ENCODE measurements around the gene RENBP.
A peak's percentile ranks its signal among the peaks of the same experiment; 100 is the strongest.

RENBP gene

DNA sequence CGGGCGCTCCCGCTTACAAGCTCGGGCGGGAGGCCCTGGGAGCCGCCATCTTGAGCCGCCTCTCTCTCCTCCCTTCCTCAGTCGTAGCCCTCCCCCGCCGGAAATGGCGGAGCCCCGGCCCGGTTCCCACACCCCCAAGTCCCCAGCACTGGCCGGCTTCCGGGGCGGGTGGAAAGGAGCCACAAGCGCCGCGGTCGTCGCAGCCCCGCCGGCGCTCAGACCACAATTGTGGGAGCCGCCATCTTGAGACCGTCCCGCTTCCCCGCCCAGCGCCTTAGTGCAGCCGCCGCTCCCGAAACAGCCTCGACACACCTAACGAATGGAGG lies 26.6 kb upstream of the RENBP start:
- DNase-seq (ENCODE audit: low read depth in 2 of 2) = peak; percentile 60 to 69

DNA sequence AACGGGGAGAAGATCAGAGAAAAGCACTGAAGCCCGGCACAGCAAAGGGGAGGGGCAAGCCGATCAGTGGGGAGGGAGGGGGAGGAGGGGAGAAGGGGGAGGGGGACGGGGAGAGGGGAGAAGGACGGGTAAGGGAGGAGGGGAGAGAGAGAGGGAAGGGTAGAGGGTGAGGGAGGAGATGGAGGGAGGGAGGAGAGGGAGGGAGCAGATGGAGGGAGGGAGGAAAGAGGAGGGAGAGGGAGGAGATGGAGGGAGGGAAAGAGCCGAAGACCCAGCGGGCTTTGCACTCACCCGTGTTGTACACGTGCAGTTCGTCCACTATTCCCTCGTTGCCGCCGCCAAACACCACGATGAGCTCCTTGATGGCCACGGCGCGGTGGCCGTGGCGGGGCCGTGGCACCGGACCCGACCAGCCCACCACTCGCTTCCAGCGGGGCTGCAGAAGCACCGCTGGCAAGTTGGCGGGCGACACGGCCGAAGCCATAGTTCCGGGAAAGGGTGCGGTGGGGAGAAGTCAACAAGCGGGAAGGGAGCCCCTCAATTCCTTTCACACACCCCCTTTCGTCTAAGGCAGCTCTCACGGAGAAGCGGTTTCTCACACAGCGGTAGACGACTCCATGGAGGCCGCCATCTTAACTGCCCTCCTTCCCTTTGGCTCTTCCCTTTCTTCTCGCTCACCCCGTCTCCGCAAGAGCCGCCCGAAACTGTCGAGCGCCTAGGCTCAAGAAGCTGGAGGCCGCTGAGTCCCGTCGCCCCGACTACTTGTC lies 26.1 kb upstream of the RENBP start:
- no peak for DNase-seq (ENCODE audit: low read depth in 2 of 2)

DNA sequence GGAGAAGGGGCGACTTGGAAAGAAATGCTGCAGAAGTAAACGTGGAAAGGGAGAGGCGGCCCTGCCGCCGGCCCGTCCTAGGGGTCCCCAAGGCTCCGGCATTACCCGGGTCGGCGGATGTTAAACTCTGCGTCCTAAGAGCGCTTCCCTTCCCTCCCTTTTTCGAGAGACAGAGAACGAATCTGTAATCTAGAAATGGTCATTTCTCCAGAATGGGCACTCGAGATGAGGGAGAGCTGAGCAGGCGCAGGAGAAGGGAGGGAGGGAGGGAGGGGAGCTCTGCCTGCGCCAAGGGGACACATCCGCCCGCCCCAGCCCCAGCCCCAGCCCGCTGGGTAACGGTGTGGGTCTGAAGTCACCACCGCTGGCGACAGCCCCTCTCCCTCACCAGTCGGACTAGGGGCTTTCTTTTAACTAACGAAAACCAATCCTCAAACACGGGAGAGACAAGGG lies 25.5 kb upstream of the RENBP start:
- no peak for DNase-seq (ENCODE audit: low read depth in 2 of 2)

DNA sequence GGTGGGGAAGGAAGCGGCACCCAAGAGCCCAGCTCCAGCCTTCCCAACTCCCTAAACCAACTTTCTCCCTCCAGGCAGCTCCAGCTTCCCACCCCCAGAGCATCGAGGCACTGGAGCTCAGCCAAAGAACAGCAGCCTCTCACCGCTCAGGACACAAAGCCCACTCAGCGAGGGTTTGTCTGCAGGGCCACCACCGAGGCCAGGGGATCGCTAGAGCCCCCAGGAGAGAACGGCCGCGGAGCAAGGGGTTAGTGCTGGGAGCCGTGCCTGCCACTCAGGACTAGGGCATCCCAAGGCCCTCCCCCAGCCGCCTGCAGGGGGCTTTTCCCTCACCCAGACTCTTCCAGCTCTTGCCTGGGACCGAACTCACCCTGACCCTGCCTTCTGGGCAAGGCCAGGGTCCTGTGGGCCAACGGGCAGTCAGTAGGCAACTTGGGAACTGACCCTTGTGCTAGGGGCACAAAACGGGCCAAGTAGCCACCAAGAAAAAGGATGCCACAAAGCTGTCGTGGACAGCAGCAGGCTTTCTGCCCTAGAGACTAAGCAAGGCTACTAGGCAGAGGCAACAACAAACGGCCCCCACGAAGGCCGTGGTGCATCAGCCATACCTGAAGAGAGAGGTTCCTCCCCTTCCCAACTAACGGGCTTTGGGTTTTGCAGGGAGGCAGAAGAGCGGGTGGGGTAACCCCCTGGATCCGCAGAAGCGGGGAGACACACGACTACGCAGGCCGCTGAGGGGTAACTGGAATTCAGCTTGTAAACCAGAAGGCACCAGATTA lies 24.9 kb upstream of the RENBP start:
- DNase-seq (ENCODE audit: low read depth in 2 of 2) = no peak

DNA sequence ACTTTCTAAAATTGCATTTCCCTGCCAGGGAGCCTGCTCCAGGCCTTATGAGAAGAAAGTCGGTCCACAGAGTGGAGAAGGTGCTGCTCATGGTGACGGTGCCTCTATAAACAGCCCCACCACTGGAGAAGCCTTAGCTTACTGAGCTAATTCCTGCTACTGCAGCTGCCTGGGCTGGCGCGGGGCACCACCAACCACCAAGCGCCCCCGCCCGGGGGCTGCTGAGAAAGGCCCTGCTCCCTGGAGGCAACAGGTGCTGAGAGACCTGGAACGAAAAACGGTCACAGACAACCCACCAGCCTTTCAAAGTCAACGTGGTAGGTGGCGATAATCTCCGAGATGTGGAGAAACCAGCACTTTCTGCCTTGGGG lies 24.3 kb upstream of the RENBP start:
- no peak for DNase-seq (ENCODE audit: low read depth in 2 of 2)

DNA sequence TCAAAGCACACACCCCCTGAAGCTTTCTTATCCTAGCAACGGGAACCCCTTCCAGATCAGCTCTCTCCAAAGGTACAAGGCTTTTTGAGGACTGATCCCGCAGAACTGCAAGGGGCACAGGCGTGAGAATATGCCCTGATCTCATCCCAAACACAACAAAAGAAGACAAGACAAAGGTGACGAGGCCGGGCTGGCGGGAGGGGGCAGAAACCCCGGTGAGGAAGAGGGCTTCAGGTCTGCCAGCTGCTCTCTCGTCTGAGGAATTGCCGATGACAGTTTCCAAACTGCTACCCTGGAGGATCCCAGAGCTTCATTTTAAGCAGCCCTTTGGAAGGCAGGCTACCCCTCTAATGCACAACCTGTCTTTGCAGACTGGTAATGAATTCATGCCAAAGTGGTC lies 23.8 kb upstream of the RENBP start:
- no peak for DNase-seq (ENCODE audit: low read depth in 2 of 2)

DNA sequence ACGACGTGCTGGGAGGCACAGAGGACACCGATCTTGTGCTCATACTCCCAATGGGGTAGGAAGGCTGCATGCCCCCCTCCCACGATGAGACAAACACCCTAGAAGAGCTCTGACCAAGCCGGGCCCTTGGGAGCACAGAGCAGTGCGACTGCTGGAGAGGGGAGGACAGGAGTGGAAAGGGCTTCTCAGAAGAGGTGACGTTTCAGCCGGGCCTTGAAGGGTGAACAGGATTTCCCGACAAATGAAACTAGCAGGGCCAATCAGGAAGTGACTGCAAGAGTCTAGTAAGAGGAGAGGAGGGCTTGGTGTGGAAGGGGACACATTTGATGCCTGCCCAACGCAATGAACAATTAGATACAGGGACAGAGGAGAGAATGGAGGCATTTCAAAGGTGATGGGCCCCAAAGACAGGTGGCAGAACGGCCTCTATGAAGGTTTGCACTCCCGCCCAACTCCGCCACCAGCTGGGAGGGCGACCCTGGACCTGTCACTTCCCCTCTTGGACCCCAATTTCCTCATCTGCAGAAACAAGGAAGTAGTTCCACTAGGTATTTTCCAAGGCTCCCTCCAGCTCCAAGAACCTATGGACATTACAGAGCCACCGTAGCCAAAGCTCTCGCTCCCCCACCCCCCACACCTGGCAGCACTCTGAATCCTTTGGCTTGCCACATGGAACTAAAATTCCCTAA lies 23.2 kb upstream of the RENBP start:
- DNase-seq (ENCODE audit: low read depth in 2 of 2) = no peak

DNA sequence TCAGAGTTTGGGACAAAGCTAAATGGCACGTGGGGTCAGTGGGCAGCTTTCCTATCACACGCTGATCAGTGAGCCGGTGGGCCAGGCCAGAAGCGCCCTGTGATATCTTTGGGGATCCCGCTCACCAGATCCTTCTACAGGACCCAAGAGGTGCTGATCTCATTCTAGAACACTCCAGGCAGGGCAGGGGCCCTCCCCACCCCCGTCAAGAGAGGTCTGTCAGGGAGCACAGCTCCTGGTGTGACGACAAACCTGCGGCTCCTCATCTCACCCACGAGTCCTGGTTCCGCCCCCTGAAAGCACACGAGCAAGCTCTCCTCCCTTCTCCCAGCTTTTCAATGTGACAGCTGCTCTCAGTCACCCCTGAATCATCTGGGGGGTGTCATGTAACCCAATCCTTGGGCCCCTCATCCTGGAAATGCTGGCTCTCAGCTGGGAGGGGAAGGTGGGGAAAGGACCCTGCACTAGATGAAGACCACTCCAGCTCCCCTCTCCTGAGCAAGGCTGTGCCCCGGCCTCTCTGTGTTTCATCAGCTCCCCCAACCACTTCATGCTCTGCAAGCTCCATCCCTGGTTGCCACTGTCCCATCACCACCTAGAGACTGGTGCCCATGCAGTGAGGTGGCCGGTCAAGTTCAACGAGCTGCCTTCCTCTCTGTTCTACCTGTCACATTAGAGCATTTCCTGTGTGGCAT lies 22.5 kb upstream of the RENBP start:
- DNase-seq (ENCODE audit: low read depth in 2 of 2) = no peak

DNA sequence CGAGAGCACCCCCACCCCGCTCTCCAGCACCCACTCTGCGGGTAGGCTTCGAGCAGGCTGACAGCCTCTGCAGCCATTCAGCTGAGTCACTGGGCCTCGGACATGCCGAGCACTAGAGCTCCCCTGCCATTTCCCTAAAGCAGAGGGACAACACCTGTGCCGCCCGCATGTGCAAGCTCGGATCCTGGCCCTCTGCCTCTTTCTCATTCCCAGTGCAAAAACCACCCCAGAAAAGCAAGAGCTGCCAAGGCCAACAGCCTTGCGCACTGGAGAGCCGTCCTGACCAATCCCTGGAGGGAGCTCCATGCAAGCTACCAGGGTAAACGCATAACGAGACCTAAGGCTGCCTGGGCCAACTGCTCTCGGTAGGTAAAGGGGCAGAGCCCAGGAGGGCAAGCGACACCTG lies 21.8 kb upstream of the RENBP start:
- no peak for DNase-seq (ENCODE audit: low read depth in 2 of 2)

DNA sequence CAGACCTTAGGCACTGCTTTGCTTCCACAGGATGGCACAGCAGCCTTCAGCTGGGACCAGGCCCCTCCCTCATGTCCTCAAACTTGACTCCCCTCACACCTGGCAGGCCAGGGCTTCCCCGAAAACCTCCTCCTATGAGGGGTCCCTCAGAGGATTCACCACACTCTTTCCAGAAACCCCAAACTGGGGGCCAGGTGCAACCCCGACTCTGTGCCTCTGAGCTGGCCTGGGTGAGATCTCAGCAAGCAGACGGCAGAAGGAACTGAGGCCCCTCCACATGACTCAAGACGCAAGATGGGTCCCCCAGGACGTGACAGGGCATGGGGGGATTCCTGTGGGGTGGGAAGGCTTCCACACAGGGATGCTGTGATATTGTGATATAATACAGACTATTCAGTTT lies 21.0 kb upstream of the RENBP start:
- DNase-seq (ENCODE audit: low read depth in 2 of 2) = no peak

DNA sequence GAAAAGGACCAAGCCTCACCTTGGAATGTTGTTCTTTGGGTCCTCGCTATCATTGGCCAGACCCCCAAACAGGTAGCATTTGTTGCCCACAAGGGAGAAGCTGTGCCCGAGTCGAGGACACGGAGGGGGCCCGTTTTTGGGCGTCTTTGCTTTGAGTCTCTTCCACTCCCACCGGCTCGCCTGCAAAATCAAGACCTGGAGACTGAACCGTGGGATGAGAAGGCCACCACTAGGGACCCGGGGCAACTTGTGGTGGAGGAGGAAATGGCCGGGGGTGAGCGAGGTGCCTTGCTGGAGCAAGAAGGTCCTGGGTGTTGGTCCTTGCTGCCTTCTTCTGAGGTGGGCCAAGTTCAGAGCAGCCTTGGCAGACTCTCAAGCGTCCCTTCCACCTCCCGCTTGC lies 19.7 kb upstream of the RENBP start:
- no peak for DNase-seq (ENCODE audit: low read depth in 2 of 2)

DNA sequence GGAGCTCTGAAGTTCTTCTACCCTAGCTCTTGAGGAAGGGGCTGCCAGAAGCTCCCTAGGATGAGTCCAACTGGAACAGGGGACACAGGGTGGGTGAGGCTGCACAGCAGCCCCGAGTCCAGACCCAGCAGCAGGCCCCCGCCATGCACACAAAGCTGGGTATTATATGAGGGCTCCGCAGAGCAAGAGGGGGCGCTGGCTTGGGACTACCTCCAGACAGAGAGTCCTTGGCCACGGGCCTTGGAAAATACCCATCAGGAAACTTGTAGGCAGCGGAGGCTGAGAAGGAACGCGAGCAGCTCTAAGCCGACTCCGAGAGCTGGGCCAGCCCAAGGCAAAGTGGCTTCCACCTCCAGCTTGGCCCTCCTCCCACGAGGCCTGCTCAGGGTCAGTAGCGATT lies 19.1 kb upstream of the RENBP start:
- DNase-seq (ENCODE audit: low read depth in 2 of 2) = no peak

DNA sequence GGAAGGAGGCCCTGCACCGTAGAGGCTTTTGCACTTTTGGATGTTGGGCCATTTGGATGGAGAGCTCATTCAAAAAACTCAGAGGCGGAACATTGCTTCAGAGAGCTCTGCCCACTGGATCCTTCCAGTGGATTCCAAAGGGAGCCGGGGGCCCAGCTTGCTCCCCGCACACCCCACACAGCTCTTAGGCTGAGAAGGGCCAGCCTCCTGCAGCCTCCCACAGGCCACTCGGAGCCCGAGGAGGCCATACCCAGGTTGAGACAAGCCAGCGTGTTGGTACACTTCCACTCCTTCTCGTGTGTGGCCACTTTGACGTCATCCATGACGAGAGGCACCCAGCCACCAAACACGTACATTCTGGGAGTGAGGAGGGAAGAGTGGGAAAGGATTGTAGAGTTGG lies 16.8 kb upstream of the RENBP start:
- DNase-seq (ENCODE audit: low read depth in 2 of 2) = no peak

DNA sequence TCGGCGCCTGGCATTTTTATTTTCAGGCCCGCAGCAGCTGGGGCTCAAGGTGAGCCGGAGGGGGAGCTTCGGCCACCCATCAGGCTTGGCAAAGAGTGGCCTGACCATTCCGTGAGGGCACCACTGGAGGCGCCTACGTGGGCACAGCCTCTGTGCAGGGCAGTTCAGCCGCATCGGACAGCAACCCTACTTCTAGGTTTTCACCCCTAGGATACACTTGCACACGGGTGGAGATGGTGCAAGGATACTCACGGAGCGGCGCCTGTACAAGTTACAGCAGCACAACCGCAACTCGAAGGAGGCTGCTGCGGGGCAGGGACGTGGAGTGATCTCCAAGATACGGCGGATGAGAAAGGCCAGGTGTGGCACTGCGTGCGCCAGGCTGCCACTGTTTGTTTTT lies 16.3 kb upstream of the RENBP start:
- no peak for DNase-seq (ENCODE audit: low read depth in 2 of 2)

DNA sequence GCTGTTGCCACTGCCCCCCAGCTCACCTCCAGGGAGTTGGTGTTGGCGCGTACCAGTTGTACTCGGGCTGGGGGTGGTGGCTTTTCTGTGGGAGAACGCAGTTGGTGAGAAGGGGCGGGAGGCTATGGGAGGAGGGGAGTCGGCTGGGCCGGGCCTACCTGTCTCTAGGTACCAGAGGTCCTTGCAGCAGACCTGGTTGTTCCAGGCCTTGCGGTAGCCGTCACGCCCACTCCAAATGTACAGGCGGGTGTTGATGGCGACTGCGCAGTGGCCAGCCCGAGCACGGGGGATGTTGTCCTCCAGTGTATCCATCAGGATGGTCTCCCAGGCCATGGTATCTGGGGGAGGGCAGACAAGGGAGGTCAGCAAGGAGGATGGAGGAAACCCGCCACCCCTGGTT lies 15.6 kb upstream of the RENBP start:
- DNase-seq (ENCODE audit: low read depth in 2 of 2) = no peak

DNA sequence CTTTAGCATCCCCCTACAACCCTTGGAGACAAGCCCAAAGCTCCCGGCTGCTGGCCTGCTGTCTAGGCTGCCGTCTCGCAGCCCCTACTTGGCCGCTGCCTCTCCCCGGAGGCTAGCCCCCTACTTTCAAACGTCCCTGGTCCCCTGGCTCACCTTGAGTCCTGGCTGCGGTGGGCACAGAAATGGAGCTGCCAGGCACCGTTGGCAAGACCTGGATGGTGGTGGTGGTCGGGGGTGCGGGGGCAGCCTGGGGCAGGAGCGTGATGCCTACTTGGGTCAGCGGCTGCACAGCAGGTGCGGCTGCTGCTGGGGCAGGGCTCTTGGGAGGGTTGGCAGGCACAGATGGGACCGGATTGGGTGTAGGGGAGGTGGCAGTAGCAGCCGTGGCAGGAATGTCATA lies 15.2 kb upstream of the RENBP start:
- no peak for DNase-seq (ENCODE audit: low read depth in 2 of 2)

DNA sequence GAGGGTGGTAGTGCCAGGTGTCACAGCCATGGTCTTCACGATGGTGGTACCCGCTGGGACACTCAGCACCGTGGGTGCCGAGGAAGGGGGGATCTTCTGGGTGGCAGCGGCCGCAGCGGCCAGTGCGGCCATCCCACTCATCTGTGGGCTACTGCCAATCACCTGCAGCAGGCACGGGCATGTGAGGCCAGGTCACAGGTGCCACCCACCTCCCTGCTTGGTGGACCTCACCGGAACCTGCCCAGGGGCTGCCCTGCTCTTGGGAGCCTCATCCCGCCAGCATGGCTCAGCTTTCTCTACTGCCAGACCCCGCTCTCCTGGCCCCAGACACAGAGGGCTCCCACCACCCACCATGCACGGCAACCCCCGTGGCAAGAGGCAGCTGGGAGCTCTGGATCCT lies 14.2 kb upstream of the RENBP start:
- no peak for DNase-seq (ENCODE audit: low read depth in 2 of 2)

DNA sequence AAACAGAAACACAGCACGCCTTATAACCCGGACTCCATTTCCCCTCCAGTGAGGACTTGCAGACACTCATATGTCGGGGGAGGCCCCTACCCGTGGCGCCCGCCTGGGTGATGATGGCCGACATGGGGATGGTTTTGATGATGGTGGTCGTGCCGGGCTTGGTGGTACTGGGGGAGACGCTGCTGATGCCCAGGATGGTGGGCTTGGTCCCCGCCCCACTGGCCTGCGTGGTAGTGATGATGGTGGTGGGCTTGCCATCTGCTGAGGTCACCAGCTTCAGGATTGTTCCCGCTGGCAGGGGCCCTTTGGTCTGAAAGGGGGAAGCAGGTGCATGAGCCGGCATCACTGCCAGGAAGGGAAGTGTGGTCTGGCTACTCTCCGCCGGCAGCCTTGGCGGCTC lies 12.8 kb upstream of the RENBP start:
- no peak for DNase-seq (ENCODE audit: low read depth in 2 of 2)

DNA sequence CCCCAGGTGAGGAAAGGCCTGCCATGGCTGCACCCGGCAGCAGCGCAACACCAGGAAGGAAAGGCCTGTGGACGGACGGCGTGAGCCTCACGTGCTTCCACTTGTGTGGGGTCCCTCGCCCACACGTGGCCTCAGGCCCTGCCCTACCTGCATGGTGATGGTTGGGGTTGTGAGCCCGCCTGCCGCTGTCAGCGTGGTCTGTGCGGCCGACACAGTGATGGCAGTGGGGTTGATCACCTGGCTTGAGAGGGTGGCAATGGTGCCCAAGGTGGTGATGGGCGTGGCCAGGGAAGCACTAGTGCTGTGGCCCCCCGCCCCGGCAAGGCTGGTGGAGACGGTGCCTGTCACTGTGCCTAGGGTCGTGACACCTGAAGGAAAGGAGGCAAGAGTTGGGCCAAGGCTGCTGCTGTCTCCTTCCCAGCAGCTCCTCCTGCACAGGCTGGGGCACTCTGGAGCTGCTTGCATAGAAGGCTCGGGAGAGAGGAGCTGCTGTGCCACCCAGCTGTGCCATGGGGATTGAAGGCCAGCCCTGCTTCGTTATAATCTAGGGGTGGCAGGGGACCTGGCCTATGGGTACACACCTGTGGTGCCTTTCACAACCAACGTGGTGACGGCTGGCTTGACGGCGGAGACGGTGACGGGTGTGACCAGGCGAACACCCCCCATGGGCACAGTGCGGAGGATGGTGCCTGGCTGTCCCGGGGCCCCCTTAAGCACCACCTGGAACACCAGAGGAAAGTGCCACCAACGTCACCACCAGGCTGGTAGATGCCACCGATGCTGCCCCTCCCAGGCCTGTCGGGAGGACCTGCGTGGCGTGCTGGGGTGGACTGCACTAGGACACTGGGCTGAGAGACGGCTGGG lies 11.8 kb upstream of the RENBP start:
- no peak for DNase-seq (ENCODE audit: low read depth in 2 of 2)

DNA sequence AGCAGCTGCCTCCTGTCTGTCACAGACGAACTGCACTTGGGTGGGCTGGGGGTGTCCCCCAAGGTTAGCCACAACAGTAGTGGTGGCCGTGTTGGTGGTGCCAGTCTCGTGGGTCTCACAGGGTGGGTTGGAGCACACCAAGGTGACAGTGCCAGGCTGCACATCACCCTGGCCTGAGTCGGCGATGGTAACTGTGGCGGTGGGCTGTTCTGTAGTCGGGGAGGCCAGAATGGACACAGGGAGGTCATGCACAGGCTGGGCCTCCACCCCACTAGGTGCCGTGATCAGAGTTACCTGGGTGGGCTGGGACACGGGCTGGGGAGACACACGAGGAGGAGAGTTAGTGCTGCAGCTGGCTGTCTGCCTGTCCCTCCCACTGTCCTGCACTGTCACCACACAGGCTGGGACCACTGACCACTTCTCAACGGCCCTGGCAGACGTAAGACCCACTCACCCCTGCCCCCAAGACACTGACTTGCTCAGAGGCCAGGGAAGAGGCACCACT lies 10.8 kb upstream of the RENBP start:
- DNase-seq (ENCODE audit: low read depth in 2 of 2) = no peak

DNA sequence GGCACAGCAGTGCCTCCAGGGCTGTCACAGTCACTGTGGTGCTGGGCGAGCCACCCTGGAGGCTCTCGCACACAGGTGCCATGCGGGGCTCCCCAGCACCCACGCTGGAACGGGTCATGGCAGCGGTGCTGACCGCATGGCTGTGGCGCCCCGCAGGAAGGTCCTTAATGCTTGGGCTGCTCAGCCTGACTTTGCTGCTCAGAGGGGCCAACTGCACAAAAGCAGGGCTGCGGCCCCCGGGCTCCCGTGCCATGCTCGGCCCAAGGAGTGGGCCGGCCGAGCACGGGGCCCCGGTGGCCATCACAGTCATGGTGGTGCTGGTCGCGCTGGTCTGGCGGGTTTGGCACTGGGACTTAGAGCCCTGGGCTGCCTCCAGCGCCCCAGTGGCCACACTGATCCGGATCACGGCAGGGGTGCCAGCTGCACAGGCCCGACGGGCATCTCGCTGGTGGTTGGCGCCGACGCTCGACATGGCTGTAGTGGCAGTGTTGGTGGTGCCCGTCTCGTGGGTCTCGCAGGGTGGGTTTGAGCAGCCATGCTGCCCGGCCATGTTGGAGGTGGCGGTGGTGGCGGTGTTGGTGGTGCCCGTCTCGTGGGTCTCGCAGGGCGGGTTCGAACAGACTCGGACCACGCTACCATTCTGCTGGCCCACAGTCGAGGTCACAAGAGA lies 10.2 kb upstream of the RENBP start:
- no peak for DNase-seq (ENCODE audit: low read depth in 2 of 2)
